Mesodermal cell (in vitro differentiated cells): Measurements from ENCODE around the gene TELO2.

Experiments used
- H3K27ac ChIP-seq: 2 replicates; pipeline ENCODE4 v1.7.0; 2013; ENCODE audit warnings: mild to moderate bottlenecking, low read depth, low read length, moderate library complexity; ENCODE audit not compliant: severe bottlenecking
- H3K36me3 ChIP-seq: 2 replicates; pipeline ENCODE4 v1.7.1; 2013; ENCODE audit warnings: mild to moderate bottlenecking, low read length, moderate library complexity; ENCODE audit not compliant: control insufficient read depth, insufficient read depth
- H3K4me1 ChIP-seq: one replicate; pipeline ENCODE4 v1.7.1; 2013; ENCODE audit warnings: mild to moderate bottlenecking, low read length; ENCODE audit not compliant: insufficient read depth, control insufficient read depth, poor library complexity, severe bottlenecking
- H3K4me3 ChIP-seq: 2 replicates; pipeline ENCODE4 v1.7.0; 2013; ENCODE audit warnings: low read length, control low read depth, mild to moderate bottlenecking; ENCODE audit not compliant: insufficient read depth, poor library complexity, severe bottlenecking; ENCODE audit errors: extremely low read depth
- H3K9me3 ChIP-seq: 2 replicates; pipeline ENCODE4 v1.7.1; 2013; ENCODE audit warnings: mild to moderate bottlenecking, low read length, moderate library complexity; ENCODE audit not compliant: control insufficient read depth
- WGBS, 2 experiments: methylation state at CpG; one replicate each; pipeline ENCODE4 v1.1.5; 2013; ENCODE audit warnings: missing lambda C conversion rate in 2 of 2; ENCODE audit not compliant: insufficient coverage in 2 of 2; 5-methylcytosine and 5-hydroxymethylcytosine counted together

Gene TELO2

GRCh38 chr16:1450218-1450617 lies 42.9 kb upstream of the TELO2 start:
- Histone ChIP-seq H3K9me3 (no peaks in the 10 kb centered on the region), H3K36me3 (peaks cover 43% of the 10 kb centered on the region), H3K4me1 (no peaks in the 10 kb centered on the region), H3K4me3 (no peak overlapping the region), H3K27ac (no peak overlapping the region)
- 93 to 95% methylated on average over 28 to 29 of the region's 29 CpGs for WGBS, 2 experiments

GRCh38 chr16:1450841-1451240 lies 42.3 kb upstream of the TELO2 start:
- Histone ChIP-seq H3K9me3 (no peaks in the 10 kb centered on the region), H3K36me3 (peaks cover 49% of the 10 kb centered on the region), H3K4me3 (no peak overlapping the region), H3K27ac (no peak overlapping the region), H3K4me1 (no peaks in the 10 kb centered on the region)
- WGBS, 2 experiments, result 93 to 97% methylated on average over 20 to 21 of the region's 21 CpGs

GRCh38 chr16:1451702-1452392 lies 41.3 kb upstream of the TELO2 start:
- WGBS, 2 experiments, result 95 to 97% methylated on average over 22 to 34 of the region's 34 CpGs
- Histone ChIP-seq H3K9me3 (no peaks in the 10 kb centered on the region), H3K4me3 (no peak overlapping the region), H3K36me3 (peaks cover 52% of the 10 kb centered on the region), H3K4me1 (no peaks in the 10 kb centered on the region), H3K27ac (no peak overlapping the region)

- Histone ChIP-seq H3K4me1 (no peaks in the 10 kb centered on the region), H3K27ac (no peak overlapping the region), H3K4me3 (no peak overlapping the region), H3K36me3 (peaks cover 55% of the 10 kb centered on the region), H3K9me3 (no peaks in the 10 kb centered on the region)
- 93% methylated on average over 19 to 20 of the region's 20 CpGs for WGBS, 2 experiments
These were observed 40.6 kb upstream of the TELO2 start for GRCh38 chr16:1452530-1452929.

GRCh38 chr16:1453316-1453715 lies 39.8 kb upstream of the TELO2 start:
- no peak overlapping the region for H3K4me3 ChIP-seq
- WGBS, 2 experiments, result 93 to 97% methylated on average over 13 to 19 of the region's 19 CpGs
- H3K9me3 ChIP-seq, result no peaks in the 10 kb centered on the region
- H3K27ac ChIP-seq, result no peak overlapping the region
- H3K4me1 ChIP-seq, result no peaks in the 10 kb centered on the region
- peaks cover 63% of the 10 kb centered on the region for H3K36me3 ChIP-seq

GRCh38 chr16:1454561-1454960 lies 38.6 kb upstream of the TELO2 start:
- peaks cover 63% of the 10 kb centered on the region for H3K36me3 ChIP-seq
- no peaks in the 10 kb centered on the region for H3K9me3 ChIP-seq
- no peak overlapping the region for H3K27ac ChIP-seq
- WGBS, 2 experiments, result 90 to 95% methylated on average over 14 to 17 of the region's 17 CpGs
- no peak overlapping the region for H3K4me3 ChIP-seq
- no peaks in the 10 kb centered on the region for H3K4me1 ChIP-seq

GRCh38 chr16:1455190-1456171 lies 37.7 kb upstream of the TELO2 start:
- peaks cover 69% of the 10 kb centered on the region for H3K36me3 ChIP-seq
- H3K27ac ChIP-seq, result no peak overlapping the region
- H3K4me1 ChIP-seq, result no peaks in the 10 kb centered on the region
- H3K9me3 ChIP-seq, result no peaks in the 10 kb centered on the region
- WGBS, 2 experiments, result 91 to 94% methylated on average over 35 to 40 of the region's 41 CpGs
- no peak overlapping the region for H3K4me3 ChIP-seq

GRCh38 chr16:1456951-1457350 lies 36.2 kb upstream of the TELO2 start:
- H3K4me1 ChIP-seq, result no peaks in the 10 kb centered on the region
- H3K4me3 ChIP-seq, result no peak overlapping the region
- peaks cover 69% of the 10 kb centered on the region for H3K36me3 ChIP-seq
- no peak overlapping the region for H3K27ac ChIP-seq
- 96 to 97% methylated on average over 15 to 16 of the region's 16 CpGs for WGBS, 2 experiments
- H3K9me3 ChIP-seq, result no peaks in the 10 kb centered on the region

GRCh38 chr16:1457489-1458245 lies 35.5 kb upstream of the TELO2 start:
- peaks cover 63% of the 10 kb centered on the region for H3K36me3 ChIP-seq
- H3K27ac ChIP-seq, result no peak overlapping the region
- H3K9me3 ChIP-seq, result no peaks in the 10 kb centered on the region
- H3K4me1 ChIP-seq, result no peaks in the 10 kb centered on the region
- WGBS, 2 experiments, result 95 to 97% methylated on average over 24 to 33 of the region's 42 CpGs
- no peak overlapping the region for H3K4me3 ChIP-seq

- no peak overlapping the region for H3K4me3 ChIP-seq
- no peaks in the 10 kb centered on the region for H3K9me3 ChIP-seq
- H3K36me3 ChIP-seq, result peaks cover 61% of the 10 kb centered on the region
- WGBS, 2 experiments, result 96 to 97% methylated on average over 25 of the region's 26 CpGs
- no peaks in the 10 kb centered on the region for H3K4me1 ChIP-seq
- no peak overlapping the region for H3K27ac ChIP-seq
These were observed 34.7 kb upstream of the TELO2 start for GRCh38 chr16:1458336-1458976.
